Measurements from ENCODE around the gene SMCO2. TPM values are rescaled to one million over a fixed set of nuclear protein-coding genes. Genes with fewer than 3 reads are reported as not detected.

Gene SMCO2
- total and polyA plus RNA-seq, 4 donors, result 0.16 to 0.33 (median 0.31) TPM; not detected in 1

- ATAC-seq (ENCODE audit: insufficient read depth, low FRiP score) (no peak), DNase-seq (peak; percentile 58 to 85 (median 80))
- Histone ChIP-seq H3K9ac (ENCODE audit: insufficient read depth in 1 of 2, low read length in 2 of 2) (peak overlapping the region; percentile 86 to 92), H3K4me1 (ENCODE audit: control insufficient read depth in 5 of 5, insufficient read depth in 5 of 5, low read length in 5 of 5) (peaks cover 8 to 43% (median 15%) of the 10 kb centered on the region in 5 donors), H3K9me3 (ENCODE audit: control insufficient read depth in 4 of 4, insufficient read depth in 3 of 4, low read length in 3 of 4) (no peaks in the 10 kb centered on the region), H3K27ac (ENCODE audit: low read depth in 1 of 2, low read length in 1 of 2) (peak overlapping the region; percentile 66 to 86), H3K27me3 (ENCODE audit: control insufficient read depth in 3 of 3, insufficient read depth in 3 of 3, low read length in 2 of 3) (no peaks in the 10 kb centered on the region), H3K36me3 (ENCODE audit: control insufficient read depth in 4 of 4, insufficient read depth in 4 of 4, low read length in 4 of 4) (no peaks in the 10 kb centered on the region), H3K4me3 (peak overlapping the region; percentile 41)
- TF ChIP-seq CTCF (IDR thresholded peaks at IDR 0.05; ENCODE audit: control extremely low read depth, extremely low read depth), result no peak
- 1 to 2% methylated on average over 16 of the region's 16 CpGs for WGBS, 2 donors
These were observed 78.6 kb downstream of the SMCO2 start for GRCh38 chr12:27524839-27525753.

DNA sequence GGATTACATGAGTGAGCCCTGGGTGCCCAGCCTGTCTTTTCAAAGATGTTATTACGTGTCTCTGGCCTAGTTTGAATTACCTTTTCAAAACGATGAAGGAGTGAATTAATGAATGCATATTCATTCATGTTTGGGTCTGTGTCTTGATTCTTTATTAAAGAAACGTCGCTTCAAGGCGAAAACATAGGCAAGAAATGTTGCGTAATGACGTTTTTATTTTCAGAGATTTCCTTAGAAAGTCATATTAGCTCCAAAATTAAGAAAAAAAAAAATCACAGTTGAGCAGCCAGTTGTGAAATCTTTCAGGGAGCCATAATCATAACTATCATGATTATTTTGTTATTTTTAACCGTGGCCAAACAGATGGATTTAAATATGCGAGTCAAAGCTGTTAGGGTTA is 81.0 kb downstream of the SMCO2 start:
- peak overlapping the region in 1 of 2 donors; percentile 4 for H3K27ac ChIP-seq (ENCODE audit: low read depth in 1 of 2, low read length in 1 of 2)
- no peak overlapping the region for H3K9ac ChIP-seq (ENCODE audit: insufficient read depth in 1 of 2, low read length in 2 of 2)
- WGBS, 2 donors, result 86% methylated on average over 9 of the region's 9 CpGs
- H3K4me3 ChIP-seq, result no peak overlapping the region
- H3K4me1 ChIP-seq (ENCODE audit: control insufficient read depth in 5 of 5, insufficient read depth in 5 of 5, low read length in 5 of 5), result peaks cover 4 to 31% (median 14%) of the 10 kb centered on the region in 5 donors
- TF ChIP-seq CTCF (IDR thresholded peaks at IDR 0.05; ENCODE audit: control extremely low read depth, extremely low read depth), result no peak
- DNase-seq (peak in 1 of 3 donors; percentile 46), ATAC-seq (ENCODE audit: insufficient read depth, low FRiP score) (no peak)
- H3K9me3 ChIP-seq (ENCODE audit: control insufficient read depth in 4 of 4, insufficient read depth in 3 of 4, low read length in 3 of 4), result no peaks in the 10 kb centered on the region
- H3K36me3 ChIP-seq (ENCODE audit: control insufficient read depth in 4 of 4, insufficient read depth in 4 of 4, low read length in 4 of 4), result no peaks in the 10 kb centered on the region
- H3K27me3 ChIP-seq (ENCODE audit: control insufficient read depth in 3 of 3, insufficient read depth in 3 of 3, low read length in 2 of 3), result no peaks in the 10 kb centered on the region

DNA sequence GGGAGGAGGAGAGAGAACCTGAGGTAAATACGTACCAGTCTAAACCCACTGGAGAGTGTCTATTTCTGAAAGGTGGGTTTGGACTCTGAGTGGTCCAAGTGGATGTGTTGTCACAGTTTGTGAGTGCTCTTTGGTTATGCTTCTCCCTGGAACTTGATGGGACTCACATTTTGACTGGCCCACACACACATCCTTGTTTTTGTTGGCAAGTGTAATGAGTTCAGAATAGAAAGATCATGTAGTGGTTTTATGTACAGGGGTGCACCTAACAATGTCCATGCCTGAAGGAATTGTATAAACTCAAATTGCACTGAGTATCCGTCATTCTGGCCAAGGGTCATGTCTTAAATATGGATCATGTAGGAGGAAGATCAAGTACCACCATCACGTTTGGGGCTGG is 82.3 kb downstream of the SMCO2 start:
- no peaks in the 10 kb centered on the region for H3K36me3 ChIP-seq (ENCODE audit: control insufficient read depth in 4 of 4, insufficient read depth in 4 of 4, low read length in 4 of 4)
- no peaks in the 10 kb centered on the region for H3K9me3 ChIP-seq (ENCODE audit: control insufficient read depth in 4 of 4, insufficient read depth in 3 of 4, low read length in 3 of 4)
- no peak for ATAC-seq (ENCODE audit: insufficient read depth, low FRiP score)
- 90 to 92% methylated on average over 3 of the region's 3 CpGs for WGBS, 2 donors
- TF ChIP-seq CTCF (IDR thresholded peaks at IDR 0.05; ENCODE audit: control extremely low read depth, extremely low read depth), result no peak
- no peak for DNase-seq
- H3K4me3 ChIP-seq, result no peak overlapping the region
- no peak overlapping the region for H3K27ac ChIP-seq (ENCODE audit: low read depth in 1 of 2, low read length in 1 of 2)
- H3K9ac ChIP-seq (ENCODE audit: insufficient read depth in 1 of 2, low read length in 2 of 2), result no peak overlapping the region
- peaks cover 4 to 41% (median 16%) of the 10 kb centered on the region in 5 donors for H3K4me1 ChIP-seq (ENCODE audit: control insufficient read depth in 5 of 5, insufficient read depth in 5 of 5, low read length in 5 of 5)
- H3K27me3 ChIP-seq (ENCODE audit: control insufficient read depth in 3 of 3, insufficient read depth in 3 of 3, low read length in 2 of 3), result no peaks in the 10 kb centered on the region

Data from lung (tissue), 12 donors.